Left colon (tissue), 2 donors: ENCODE data around the gene LIMS2. TPM values are rescaled to one million over a fixed set of nuclear protein-coding genes. Genes with fewer than 3 reads are reported as not detected.
A peak's percentile ranks its signal among the peaks of the same experiment; 100 is the strongest.

Experiments used
- ATAC-seq: fragments of 200-7000 bp; cut with Tn5 transposase; one replicate; pipeline ENCODE4 v1.9.1; 2020; ENCODE audit warnings: mild to moderate bottlenecking, moderate library complexity
- DNase-seq, 2 donors: peaks; one replicate each; pipeline ENCODE4 v3.0.0-alpha.2; 2020
- intact Hi-C, 2 donors: fragments of 100-400 bp; cut with DNase I in 1 of 2; cut with micrococcal nuclease in 1 of 2; formaldehyde crosslinking; loops; one replicate each; pipeline versions ENCODE4 v1.11.2 to v1.14.0; 2022; cut with DNase I, micrococcal nuclease
- total RNA-seq, 2 donors: library from RNA; stranded (reverse); fragmentation: NEBNext Ultra II Directional; extraction: Animal tissue kit (Norgen Biotek cat#: 25700); gene quantifications; one replicate each; pipeline ENCODE4 v1.2.1, GENCODE V29; 2021
- donor health status: DM: no; HTN: no; CAD: no.
- donor health status: DM: yes; HTN: yes; CAD: no.

LIMS2 gene
- total RNA-seq, 2 donors from 2014 or later, result 9.2 to 50.2 TPM

- intact Hi-C loops, result no loop called here
- no peak for DNase-seq
- no peak for ATAC-seq
Observed at GRCh38 chr2:127618551-127619202, 56.7 kb downstream of the LIMS2 start.

GRCh38 chr2:127615511-127616166 lies 59.7 kb downstream of the LIMS2 start:
- ATAC-seq (no peak), DNase-seq (no peak)
- intact Hi-C loops, result no loop called here

- DNase-seq (no peak), ATAC-seq (no peak)
- intact Hi-C loops, result no loop called here
Observed at GRCh38 chr2:127614731-127615130, 60.6 kb downstream of the LIMS2 start.

DNA sequence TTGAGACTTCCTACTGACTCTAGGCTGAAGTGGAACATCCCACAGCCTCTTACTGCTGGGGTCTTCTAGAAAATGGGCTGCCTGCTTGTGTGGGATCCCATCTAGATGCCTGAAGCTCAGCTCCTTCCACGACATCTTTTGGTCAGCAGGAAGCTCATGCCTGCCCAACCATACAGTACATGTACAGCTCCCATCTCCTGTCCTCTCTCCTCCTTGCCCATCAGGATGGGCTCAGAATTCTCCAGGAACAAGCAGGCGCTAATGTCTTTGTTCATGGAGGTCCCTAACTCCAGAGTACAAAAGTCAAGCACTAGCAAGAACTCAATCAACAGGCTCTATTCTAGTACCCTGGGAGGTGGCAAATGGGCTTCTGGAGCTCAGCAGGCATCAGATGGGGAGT lies 61.1 kb downstream of the LIMS2 start:
- intact Hi-C loops, result no loop called here
- no peak for DNase-seq
- ATAC-seq, result no peak

DNA sequence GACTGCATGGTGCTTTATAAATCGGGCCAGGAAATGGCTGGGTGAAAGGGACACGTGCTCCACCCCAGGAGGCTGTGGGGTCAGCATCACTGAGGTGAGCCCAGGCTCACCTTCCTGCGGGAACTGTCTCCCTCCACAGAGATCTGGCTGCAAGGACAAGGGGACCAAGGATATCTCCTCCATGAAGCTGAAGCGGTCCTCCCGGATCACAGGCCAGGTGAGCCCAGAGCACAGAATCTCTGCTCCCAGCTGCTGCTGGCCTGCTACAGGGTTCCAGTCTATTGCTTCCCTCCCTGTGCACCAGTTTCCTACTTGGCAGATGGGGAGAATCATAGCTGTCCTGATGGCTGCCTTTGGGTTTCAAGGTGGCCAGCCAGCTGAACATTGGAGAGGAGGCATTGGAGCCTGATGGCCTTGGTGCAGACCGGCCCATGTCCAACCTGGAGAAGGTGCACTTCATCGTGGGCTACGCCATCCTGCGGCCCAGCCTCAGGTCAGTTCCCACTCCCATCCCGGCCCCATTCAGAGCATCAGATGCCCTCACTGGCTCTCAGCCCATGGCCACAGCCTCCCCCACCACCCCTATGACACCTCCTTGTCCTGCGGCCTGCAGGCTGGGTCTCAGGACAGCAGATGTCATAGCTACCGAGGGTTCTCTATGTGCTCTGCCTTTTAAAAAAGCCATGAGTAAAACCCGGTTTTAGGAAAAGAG lies 63.1 kb downstream of the LIMS2 start:
- intact Hi-C loops, result no loop called here
- DNase-seq (no peak), ATAC-seq (no peak)

GRCh38 chr2:127611076-127611925 lies 64.0 kb downstream of the LIMS2 start:
- DNase-seq (no peak), ATAC-seq (no peak)
- intact Hi-C loops, result no loop called here

DNA sequence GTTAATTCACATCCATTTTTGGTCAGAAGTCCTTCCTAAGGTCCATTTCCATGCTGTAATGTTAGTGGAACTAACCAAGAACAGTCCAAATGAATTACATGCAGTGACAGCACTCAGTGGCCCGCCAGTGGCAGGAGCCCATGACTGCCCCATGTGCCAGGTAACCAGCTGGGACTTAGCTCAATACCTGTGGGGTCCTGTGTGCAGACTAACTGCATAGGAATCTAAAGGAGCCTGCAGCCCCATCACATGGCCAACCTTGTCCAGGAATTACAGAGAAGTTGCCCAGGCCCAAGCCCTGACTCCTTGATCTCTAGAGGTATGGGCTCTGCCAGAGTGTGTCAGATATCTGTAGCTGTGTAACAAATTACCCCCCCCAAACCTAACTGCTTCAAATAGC lies 64.8 kb downstream of the LIMS2 start:
- intact Hi-C loops, result no loop called here
- DNase-seq (no peak), ATAC-seq (no peak)

DNA sequence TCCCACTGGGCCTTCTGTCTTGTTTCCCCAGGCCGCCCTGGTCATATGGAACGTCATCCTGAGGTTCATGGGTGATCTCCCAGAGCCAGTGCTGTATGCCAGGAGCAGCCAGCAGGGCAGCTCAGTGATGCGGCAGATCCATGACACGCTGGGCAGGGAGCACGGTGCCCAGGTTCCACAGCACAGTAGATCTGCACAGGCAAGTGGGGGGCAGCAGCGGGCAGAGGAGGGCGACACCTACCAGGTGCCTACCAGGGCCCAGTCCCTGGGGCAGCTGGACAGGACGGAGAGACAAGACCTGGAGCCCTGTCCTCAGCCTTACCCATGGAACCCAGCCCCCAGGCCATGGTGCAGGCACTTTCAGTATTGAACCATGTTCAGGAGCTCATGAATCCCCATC lies 65.5 kb downstream of the LIMS2 start:
- no peak for DNase-seq
- intact Hi-C loops, result no loop called here
- peak; percentile 8 for ATAC-seq

DNA sequence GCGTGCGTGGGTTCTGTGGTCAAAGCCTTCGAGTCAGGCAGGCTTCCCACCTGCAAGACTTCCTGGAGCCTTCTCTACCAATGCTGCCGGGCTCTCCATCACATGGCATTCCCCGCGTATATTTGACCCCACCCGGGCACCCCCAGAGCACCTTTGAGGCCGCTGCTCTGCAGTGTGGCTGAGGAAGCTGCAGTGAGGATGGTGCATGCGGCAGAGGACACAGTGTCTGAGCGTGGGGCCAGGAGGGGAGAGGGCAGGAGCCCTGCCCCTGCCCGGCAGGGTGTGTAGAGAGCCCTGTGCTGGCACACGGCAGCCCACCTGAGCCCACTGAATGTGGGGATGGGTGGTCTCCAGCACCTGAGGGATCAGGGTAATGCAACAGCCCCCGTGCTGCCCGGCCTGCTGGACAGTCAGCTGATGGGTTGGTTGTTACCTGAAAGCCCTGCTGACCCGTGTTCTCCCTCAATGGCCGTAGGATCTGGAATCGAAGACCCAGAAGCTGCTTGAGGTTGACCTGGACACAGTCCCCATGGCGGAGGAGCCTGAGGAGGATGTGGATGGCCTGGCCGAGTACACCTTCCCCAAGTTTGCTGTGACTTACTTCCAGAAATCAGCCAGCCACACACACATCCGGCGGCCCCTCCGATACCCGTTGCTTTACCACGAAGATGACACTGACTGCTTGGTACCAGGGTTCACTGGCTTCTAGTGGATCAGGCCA lies 66.1 kb downstream of the LIMS2 start:
- DNase-seq (no peak), ATAC-seq (no peak)
- intact Hi-C loops, result no loop called here

DNA sequence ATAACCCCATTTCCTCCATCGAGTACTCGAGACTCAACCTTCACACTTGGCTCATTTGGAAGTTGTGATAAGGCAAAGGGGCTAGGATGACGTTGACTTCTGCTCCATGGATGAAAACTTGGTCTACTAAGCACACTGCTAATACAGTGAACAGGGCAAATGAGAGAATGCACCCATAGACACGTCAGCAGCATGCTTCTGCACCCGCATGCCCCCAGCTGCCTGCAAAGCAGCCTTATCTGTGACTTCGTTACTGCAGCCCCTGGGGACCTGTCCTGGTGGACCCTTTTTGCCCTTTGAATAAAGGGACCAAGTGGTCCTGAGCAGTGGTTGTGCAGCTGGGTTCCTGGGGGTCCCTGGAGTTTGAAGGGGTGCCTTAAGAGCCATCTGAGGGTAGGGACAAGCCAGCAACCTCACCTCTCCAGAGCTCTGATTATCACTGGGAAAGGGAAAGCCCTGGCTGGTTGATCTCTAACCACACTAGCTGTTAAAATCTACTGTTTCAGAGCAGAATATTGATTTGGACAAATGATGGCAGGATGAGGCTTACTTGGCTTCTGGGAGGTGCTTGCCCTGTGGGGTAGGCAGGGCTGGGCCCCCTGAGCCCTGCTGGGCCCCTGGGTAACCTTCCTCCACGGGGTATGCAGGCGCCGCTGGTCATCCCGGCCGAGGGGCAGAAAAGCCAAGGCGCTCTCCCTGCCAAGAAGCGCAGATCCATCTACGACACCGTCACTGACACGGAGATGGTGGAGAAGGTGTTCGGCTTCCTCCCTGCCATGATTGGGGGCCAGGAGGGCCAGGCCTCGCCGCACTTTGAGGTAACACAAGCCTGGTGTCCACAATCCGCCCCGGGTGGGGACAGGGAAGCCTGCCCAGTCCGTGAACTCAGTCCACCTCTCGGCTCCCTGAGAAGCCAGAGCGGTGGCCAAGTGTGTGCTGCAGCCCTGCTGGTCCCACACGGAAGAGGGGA lies 67.0 kb downstream of the LIMS2 start:
- intact Hi-C loops, result no loop called here
- DNase-seq, result no peak
- ATAC-seq, result peak; percentile 3

DNA sequence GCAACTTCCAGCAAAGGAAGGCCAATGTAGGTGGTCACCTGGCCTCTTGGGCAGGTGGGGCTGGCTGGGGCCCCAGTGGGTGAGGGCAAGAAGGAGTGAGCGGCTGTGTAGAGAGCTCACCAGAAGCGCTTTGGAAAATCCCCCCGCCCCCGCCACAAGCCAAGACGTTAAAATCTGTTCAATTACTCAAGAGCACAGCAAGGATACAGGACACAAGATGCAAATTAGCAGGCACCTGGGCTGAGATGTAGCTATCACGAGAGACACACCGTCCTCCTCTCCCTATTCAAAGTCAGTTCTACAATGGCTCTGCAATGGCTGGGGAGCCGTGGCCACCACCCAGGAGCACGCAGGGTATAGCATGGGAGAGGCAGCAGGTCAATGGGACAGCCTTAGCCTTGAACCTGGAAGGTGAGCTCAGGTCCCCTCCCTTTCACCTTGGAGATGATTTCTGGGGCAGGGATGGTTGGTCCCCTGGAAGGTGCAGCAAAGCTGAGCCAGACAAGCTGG lies 67.9 kb downstream of the LIMS2 start:
- intact Hi-C loops, result no loop called here
- DNase-seq (no peak), ATAC-seq (no peak)

- intact Hi-C loops, result no loop called here
- no peak for DNase-seq
- no peak for ATAC-seq
Observed at GRCh38 chr2:127606625-127607398, 68.5 kb downstream of the LIMS2 start.

GRCh38 chr2:127605691-127606263 lies 69.6 kb downstream of the LIMS2 start:
- ATAC-seq (no peak), DNase-seq (no peak)
- intact Hi-C loops, result no loop called here

DNA sequence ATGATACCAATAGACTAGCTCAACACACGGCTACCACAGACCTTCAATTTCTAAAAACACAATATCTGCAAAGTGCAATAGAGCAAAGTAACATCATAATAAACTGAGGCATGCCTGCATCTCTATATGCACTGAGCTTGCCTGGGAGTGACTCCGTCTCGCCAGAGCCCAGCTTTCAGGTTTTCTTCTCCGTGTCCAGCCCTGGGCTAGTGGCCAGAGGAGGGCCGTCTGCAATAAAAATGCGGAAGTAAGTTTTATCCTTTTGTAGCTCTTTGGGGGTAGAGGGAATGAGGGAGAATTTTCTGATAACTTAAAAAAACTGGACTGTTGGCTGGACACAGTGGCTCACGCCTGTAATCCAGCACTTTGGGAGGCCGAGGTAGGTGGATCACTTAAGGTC lies 70.3 kb downstream of the LIMS2 start:
- intact Hi-C loops, result no loop called here

GRCh38 chr2:127599211-127599610 lies 76.1 kb downstream of the LIMS2 start:
- ATAC-seq, result no peak

More for the DNA sequence above, 70.3 kb downstream of the LIMS2 start:
- DNase-seq (no peak), ATAC-seq (no peak)

GRCh38 chr2:127598711-127599110 lies 76.6 kb downstream of the LIMS2 start:
- intact Hi-C loops, result no loop called here

More at GRCh38 chr2:127599211-127599610, 76.1 kb downstream of the LIMS2 start:
- no peak for DNase-seq
- intact Hi-C loops, result no loop called here

More at GRCh38 chr2:127598711-127599110, 76.6 kb downstream of the LIMS2 start:
- ATAC-seq, result no peak
- DNase-seq, result no peak
